Frontal cortex (tissue), 4 donors: ENCODE results near the gene SIM2. TPM values are rescaled to one million over a fixed set of nuclear protein-coding genes. Genes with fewer than 3 reads are reported as not detected.

Source experiments
- DNase-seq, 2 donors: peaks; one replicate each; pipeline ENCODE4 v3.0.0; 2012; ENCODE audit warnings: low spot score in 2 of 2
- FAIRE-seq: peaks from 2 replicates; lab custom pipeline; 2012; peaks lifted over from hg19 to GRCh38; lab: Jason Lieb, UNC
- total RNA-seq: library from RNA; depleted of rRNA; stranded (reverse); fragments of >200 nt; gene quantifications from one replicate; pipeline ENCODE4 v1.2.3, GENCODE V29; 2014
- donor health status: control.
- donor health status: control.
- donor health status: control.

Gene SIM2
- total RNA-seq, 1 donor from 2014 or later: not detected

DNA sequence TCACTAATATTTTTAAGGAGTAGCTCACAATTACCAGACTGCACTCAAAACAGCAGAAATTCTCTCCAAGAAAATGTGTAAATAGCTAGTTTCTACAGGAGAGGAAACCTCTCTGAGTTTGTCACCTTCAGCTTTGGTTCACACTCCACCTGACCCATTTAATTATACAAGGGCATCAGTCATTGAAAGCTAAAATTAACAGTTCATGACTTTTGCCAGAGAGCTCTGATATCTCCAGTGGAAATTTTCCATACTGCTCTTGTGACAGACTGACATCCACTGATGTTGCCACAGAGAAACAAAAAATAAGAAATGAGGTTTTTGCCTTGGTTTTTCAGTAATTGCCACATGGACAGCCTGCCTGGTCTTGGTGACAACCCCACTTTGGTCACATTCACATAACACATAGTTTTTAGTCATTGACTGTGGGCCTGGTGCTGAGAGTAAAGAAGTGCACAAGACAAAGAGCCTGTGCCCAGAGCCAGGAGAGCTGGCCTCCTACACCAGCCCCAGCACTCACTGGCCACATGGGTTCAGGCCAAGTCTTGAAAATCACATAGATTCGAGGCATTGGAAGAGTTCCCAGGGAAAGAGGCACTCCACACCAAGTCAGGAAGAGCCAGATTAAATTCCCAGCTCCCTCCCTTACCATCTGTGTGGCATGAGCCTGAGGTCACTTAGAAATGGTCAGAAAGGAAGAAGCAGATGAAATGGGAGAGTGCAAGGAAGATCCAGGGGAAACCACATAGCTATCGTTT, 13.8 kb upstream of the SIM2 start:
- no peak for DNase-seq
- no peak for FAIRE-seq

DNA sequence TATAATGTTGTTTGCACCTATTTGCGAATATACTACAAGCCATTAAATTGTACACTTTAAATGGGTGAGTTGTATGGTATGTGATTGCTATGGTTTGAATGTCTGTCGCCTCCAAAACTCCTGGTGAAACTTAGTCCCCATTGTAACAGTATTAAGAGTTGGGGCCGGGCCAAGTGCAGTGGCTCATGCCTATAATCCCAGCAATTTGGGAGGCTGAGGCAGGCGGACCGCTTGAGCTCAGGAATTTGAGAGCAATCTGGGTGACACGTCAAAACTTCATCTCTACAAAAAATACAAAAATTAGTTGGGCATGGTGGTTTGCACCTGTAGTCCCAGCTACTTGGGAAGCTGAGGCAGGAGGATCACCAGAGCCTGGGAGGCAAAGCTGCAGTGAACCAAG, 12.0 kb upstream of the SIM2 start:
- no peak for FAIRE-seq
- no peak for DNase-seq

DNA sequence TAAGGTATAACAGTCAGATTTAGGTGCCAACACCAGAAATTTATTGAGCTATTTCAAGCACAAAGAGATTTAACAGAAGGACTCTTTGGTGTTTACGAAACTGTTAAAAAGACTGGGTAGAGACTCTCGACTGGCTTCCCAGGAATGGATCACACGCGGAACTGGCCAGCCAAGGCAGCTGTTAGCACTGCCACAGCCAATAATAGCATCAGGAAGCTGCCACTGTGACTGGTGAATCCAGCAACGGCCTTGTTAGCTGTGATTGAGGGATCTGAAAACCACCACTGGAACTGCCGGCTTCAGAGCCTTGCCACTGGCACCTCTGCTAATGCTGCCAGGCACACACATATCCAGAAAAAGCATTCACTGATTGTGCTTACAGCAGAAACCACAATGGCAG, 10.6 kb upstream of the SIM2 start:
- FAIRE-seq (no peak), DNase-seq (no peak)

DNA sequence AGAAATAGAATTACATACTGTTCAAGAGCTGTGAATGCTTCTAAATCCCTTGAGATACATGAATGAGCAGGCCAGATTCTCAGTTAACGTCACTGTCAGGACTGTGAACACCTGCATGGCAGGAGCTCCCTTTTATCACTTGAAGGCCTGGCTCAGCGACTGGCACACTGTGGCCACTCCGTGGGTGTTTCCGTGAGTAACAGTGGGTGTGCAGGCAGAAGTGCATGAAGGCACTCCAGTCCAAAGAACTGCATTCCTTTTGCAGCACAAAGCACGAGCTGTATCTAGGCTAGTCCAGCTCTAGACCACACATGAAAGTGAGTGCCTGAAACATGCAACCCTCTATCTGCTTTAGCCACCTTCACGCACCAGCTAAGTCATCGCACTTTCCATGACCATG, 9.6 kb upstream of the SIM2 start:
- FAIRE-seq: no peak
- no peak for DNase-seq

DNA sequence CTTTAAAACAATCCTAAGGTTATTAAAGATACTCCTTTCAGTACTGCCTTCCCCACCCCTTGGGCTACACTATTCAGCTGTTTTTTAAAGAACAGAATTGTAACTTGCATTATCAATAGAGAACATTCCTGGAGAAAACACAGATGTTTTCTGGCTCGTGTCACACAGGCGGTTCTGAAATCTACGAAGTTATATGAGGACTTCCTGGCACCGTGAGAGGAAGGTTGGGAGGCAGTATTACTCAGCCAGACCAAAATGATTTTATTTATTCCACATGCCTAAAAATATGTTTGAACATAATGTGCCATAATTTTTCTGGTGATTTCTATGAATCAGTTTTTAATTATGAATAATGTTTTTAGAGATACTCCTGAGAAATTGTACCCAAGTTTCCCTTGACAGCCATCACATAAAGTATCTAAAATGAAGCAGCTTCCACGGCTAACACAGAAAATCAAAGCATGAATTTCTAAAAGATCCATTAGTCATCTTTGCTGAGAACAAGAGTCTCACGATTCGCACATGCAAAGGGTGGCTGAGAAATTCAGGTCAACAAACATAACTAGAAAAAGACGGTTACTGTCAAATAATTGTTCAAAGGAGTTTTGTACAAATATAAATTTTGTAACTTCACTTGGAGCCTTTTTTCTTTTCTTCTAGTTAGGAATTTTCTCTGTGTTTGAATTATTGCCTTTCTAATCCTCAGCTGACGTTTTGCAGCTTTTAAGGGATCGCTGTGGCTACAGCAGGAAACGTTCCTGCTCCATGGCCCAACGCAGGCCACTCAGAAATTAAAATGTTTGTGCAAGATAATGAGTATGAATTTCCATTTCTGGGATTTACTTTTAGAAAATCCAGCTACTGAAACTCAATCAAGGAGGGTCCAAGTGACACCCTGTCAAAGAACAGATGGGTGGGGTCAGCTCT, 8.0 kb upstream of the SIM2 start:
- DNase-seq: no peak

DNA sequence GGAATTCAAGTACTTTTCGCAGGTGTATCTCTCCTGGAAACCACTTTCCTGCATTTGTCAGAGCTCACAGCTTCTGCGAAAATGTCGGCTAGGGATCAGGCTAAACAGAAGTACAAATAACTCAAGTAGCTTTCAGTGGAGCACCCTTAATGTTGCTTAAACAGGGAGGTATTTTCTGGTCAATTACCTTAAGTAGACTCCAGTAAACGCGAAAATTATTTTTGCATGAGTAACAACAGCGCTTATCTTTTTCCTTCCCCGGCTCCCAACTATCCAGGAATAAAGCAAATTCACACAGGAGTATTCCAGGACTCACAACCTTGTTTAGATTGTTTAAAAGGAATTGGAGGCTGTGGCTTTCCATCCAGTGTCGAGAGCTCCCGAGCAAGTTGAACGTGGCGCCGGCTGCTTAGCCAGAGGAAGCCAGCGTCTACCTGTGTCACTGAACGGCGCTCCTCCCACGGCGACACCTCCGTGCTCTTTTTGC, 7.3 kb upstream of the SIM2 start:
- FAIRE-seq (no peak), DNase-seq (no peak)

More for the DNA sequence above, 8.0 kb upstream of the SIM2 start:
- FAIRE-seq: no peak

DNA sequence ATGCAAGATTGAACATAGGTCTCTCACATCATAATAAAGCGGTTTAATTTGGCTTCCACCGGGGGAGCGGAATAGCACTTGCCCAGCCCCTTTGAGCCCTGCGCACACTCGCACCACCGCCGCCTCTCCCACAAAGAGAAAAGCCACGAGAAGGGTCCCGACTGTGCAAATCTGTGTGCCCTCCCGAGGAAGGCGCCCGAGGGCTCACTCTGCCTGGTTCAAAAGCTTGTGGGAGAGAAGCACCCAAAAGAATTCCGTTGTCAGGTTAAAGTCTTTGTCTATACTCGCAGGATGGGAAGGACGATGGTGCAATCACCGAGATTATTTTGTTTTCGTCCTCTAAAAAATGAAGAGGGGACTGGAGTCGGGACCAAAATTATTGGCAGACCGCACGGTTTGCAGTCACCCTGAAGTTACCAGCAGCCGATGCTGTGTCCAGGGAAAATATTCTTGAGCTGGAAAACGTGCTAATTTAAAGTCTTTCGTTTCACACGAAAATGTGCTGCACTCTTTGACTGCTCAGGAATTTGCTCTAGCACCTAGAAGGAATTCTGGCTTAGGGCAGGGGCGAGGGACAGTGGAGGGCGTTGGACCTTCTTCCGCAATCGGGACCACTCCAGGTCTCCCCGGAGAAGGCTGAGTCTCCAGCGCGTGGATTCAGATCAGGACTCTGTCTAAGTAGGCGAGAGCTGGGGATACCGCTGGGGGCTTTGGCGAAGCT, 6.6 kb upstream of the SIM2 start:
- no peak for DNase-seq
- no peak for FAIRE-seq

DNA sequence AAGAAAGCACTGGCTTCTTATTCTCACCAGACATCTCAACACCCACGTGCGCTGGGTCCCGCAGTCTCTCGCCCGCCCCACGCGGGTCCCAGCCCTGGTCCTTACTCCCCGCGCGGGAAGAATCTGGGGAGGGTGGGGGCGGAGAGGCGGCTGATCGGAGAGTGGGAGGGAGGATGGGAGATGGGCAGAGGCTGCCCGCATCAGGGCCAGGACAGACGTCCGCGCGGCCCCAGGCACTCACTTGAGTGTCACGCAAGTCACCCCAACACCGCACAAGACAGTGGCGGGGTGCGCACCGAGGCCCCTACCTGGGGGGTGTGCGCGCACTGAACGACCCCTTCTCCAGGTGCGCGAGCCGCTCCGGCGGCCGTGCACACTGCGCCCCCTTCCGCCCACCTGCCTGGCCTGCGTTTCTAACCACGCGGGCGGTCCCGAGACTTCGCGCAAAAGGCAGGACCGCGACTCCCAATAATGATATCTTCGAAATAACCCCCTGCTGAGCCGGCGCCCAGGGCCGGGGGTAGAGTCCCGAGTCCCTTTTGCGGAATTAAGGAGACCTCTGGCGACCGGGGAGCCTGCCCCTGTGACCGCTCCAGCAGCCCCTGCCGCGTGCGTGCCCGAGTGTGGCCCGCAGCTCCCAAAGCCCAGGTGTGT, 6.0 kb upstream of the SIM2 start:
- DNase-seq: no peak
- no peak for FAIRE-seq

DNA sequence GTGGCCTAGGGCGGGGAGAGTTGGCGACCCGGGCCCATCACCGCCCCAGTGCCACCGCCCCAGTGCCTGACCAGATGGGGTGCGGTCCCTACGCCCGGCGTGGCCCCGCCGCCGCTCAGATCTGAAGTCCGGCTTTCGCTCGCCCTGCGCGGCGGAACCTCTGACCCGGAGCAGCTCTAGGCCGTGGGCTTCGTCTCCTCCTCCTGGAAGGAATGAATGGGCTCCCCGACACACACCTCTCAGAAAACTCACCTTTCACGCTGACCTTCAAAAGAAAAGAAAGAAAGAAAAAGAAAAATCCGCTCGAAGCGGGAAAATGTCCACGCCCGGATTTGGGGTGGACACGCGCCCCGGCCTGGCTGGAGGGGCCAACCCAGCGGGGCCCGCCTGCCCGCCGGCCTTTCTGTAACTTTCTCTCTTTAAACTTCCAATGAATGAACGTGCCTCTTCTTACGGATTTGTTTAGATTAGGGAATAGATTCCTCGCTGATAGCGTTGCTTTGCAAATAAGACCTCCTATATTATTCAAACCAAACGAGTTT, 5.4 kb upstream of the SIM2 start:
- no peak for DNase-seq
- no peak for FAIRE-seq

DNA sequence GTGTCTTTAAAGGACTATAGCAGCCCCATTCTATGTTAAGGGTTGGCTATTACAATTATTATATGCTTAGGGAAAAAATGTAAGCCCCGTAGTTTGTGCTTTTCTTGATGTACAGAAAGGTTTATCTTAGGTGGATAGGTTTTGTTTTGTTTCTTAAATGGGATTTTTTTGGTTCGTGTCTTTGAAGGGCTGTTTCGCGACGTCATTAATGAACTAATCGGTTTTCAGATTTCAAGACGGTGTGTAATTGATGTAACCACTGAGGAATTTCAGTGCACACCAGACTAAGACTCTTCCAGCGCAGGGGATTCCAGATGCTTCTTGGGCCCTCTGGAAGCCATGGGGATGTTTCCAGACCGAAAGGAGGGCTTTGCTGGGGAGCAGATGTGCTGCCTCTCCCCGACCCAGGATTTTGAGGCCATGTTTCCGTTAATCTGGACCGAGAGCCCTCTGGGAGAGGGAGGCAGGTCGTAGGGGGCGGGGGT, 4.8 kb upstream of the SIM2 start:
- DNase-seq: peak in 1 of 2 donors; percentile 34
- no peak for FAIRE-seq

DNA sequence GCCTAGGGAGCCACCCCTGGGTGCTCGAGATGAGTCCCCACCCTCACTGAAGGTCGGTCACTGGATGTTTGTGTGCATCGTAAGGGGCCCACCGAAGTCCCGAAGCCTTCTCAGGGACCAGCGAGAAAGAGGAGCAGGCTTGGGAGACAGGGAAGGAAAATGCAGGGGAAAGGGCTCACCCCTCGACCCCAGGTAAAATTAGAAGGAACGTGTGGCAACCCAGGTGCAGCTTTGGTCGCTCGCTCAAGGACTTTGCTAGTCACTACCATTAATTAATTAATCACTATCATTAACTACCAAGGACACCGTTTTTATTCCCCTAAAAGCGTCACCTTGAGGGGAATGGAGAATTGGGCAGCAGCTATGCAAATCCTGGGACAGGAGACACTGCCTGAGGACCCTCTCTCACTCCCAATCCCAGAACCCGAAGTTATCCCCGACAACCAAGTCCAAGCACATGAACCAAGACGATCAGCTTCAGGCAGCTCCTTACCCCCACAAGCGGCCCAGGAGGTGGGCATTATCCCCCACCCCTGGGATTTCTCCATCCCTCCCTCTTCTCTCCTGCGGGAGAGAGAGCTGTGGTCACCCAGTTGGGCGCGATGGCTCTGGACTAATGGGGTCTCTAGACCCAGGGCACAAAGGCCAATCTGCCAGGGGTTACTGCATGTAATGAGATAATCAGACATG, 4.2 kb upstream of the SIM2 start:
- DNase-seq: peak in 1 of 2 donors; percentile 36
- no peak for FAIRE-seq

DNA sequence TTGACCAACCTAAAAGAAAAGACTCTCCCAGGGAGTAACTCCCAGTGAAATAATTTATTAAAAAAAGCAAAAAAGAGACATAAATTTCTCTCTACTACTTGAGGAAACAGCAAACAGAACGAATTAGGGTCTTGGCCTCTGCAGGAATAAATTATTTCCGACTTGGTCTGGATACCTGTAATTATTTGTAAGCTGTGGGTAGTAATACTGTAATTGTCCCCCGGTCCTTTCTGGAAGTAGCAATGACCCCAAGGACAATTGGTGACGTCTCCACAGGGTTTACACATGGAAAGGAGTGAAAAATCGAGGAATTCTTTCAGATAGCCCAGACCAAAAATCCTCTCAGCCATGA, 3.7 kb upstream of the SIM2 start:
- DNase-seq: no peak
- no peak for FAIRE-seq

DNA sequence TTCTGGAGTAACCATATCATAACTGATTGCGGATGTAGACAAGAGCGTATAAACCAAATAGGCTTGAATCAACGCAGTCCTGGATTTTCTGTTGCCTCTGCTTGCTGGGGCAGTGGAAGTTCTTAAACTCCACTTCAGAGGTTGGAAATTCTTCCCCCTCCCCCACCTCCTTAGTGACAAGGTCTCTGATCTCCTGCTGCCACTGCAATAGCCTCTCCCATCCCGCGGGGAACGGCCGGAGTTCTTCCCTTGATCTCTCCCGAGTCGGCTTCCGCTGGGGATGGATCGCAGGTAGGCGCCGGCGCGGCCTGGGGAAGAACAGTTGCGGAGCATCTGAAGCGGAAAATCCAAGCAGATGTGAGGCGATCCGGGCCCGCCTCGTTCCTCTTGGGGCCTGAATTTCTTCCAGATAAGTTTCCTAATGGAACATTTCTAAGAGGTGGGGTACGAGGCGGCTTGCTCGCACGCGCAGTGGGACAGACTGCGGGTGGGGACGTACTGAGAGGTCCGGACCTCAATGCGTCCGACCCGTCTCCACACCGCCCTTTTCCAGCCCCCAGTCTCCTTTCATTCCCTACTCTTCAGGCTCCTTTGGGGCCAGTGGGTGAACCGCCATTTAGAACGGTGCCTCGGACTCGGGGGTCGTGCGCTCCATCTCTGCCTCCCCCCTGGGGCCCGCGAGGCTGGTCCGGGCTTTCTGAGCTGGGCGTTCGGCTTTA, 3.1 kb upstream of the SIM2 start:
- DNase-seq (peak in 1 of 2 donors; percentile 35), FAIRE-seq (no peak)

DNA sequence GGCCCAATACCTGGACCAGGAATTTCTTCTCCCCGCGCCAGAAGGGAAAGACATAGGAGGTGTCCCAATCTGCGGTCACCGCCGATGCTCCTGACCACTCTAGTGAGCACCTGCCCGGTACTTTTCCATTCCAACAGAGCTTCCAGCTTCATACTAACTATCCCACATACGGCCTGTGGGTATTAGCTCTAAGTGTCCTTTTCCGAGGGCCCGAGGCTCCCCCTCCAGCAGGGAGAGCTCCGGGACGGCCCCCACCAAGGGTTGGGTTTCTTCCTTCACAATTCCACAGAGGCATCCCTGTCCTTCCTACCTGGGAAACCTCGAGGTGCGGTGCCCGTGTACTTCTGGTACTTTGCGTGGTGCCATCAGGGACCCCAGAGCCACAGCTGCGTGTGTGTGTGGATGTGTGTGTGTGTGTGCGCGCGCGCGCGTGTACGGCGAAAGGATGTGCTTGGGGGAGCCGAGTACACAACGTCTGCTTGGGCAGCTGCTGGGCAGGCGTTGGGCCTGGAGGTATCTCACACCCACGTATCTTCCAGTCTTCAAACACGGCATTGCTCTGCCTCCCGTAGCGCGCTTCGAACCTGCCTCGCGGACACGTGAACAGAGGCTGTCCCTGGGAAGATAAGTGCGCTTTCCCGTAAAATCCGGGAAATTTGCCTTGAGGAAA, 2.4 kb upstream of the SIM2 start:
- DNase-seq (peak in 1 of 2 donors; percentile 13), FAIRE-seq (no peak)

DNA sequence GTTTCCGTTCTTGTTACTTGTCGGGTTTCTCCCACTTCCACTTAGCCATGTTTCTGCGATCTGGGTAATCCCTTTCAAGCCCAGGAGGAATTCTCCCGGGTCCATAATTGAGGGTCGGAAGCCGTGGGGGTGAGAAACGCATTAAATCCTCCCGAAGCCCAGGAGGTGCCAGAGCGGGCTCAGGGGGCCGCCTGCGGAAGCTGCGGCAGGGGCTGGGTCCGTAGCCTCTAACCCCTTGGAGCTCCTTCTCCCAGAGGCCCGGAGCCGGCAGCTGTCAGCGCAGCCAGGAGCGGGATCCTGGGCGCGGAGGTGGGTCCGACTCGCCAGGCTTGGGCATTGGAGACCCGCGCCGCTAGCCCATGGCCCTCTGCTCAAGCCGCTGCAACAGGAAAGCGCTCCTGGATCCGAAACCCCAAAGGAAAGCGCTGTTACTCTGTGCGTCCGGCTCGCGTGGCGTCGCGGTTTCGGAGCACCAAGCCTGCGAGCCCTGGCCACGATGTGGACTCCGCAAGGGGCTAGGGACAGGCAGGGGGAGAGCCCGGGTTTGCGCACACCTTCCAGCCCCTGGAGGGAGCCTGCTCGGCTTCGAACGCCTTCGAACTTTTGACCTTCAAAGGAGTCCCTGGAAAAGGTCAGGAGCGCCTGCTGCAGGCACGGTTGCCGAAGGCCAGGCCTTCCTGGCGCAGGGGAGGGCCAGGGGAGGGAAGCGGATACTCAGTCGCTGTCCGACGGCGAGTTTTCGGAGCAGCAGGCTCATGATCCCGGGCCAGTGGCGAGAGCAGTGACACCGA, 1.7 kb upstream of the SIM2 start:
- DNase-seq (peak; percentile 18 to 44), FAIRE-seq (no peak)

DNA sequence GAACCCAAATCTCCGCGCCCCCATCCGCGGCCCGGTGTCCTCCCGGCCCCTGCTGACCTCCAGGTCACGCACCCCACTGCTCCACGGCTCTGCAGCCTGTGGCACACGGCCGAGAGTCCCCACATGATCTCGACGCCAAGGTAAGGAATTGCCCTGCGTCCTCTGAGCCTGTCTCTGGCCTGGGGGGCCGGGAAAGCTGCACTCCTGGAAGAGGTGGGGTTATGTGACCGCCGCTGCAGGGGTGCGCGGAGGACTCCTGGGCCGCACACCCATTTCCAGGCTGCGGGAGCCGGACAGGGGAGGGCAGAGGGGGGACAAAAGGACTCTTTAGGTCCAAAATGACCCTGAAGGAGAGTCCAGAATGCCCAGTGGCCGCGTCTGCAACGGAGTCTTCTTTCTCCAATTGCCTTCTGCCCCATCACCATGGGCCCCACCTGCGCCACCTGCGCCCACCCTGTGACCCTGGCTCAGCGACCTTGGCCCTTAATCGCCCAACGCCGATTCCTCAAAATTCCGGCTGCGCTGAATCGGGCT, 997 bp upstream of the SIM2 start:
- DNase-seq (peak in 1 of 2 donors; percentile 11), FAIRE-seq (no peak)
